Stimulated activated CD4-positive, alpha-beta T cell treated with anti-CD3 and anti-CD28 coated beads, Interleukin-12 subunit alpha, Interleukin-12 subunit beta, amount 100 ng/mL, for 48 hours (primary cell): ENCODE results near the gene NOL4L.
A peak's percentile ranks its signal among the peaks of the same experiment; 100 is the strongest.

Experiments used
- DNase-seq, 3 donors: peaks; one replicate each; pipeline ENCODE4 v3.0.0-alpha.2; 2020; ENCODE audit warnings: low read depth in 2 of 3, low spot score in 1 of 3

The NOL4L gene

DNA sequence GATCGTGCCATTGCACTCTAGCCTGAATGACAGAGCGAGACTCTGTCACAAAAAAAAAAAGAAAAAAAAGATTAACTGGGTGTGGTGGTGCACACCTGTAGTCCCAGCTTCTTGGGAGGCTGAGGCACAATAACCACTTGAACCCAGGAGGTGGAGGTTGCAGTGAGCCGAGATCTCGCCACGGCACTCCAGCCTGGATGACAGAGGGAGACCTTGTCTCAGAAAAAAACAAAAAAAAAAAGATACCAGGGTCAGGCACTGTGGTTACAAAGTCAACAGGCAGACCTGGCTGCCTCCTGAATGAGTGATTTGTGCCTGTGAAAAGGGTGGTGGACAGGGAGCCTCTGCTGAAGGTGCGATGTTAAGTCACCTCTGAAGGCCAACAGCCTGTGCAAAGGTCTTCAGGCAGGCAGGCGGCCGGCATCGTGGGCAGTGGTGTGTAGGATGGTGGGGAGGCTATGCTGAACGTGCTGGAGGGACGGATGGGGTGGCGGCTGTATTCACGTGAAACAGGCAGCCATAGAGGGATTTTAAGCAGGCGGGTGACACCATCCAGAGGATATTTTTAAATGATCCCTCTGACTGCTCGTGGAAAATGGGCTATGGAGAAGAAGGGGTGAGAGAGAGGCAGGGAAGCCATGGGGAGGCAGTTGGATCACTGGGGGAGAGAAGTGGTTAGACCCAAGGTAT, 41.4 kb downstream of the NOL4L start:
- no peak for DNase-seq

DNA sequence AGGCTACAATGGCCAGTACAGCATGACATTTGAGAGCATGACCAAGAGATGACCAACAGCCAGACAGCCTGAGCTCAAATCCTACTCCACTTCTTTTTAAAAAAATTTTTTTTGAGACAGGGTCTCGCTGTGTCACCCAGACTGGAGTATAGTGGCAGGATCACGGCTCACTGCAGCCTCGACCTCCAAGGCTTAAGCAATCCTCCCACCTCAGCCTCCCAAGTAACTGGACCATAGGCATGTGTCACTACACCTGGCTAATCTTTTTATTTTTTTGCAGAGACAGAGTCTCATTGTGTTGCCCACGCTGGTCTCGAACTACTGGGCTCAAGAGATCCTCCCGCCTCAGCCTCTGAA, 42.9 kb downstream of the NOL4L start:
- DNase-seq = no peak

DNA sequence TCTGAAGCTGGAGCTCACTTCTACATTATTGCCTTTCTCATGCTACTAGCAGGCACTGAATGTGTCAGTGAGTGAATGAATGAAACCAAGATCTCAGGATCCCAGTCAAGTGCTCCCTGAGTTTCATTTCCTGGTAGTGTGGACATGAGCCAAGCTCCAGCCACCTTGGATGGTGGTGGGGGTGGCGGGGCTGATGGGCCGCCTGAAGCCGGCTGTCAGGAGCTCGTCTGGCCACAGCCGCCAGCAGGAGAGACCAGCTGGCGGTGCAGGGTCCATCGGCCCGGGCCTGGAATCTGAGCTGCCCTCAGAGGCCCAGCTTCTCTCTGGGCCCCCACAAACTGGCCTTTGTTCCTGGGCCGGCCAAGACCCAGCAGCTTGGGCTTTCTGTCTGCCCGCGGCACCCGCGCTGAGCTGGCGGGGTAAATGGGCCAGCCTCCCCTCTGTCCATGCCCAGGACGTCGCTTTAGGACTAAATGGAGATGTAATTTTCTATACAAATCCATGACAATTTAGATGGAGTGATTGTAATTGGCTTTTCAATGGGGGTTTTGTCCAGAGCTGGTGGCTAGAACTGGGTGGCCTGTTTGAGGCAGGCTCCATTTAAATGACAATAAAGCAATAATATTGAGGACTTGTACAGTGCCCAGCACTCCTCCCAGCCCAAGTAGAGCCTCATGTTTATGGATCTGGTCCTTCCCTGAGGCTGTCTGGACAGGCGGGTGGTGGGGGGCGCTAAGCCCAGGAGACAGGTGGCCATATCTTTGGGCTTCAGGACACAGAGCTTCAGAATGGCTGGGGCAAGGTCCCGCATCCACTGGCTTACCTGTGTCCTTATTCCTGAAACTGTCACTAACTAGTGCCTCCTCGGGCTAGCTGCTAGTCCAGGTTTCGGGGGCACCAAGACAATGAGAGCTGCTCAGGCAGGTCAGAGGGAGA, 43.5 kb downstream of the NOL4L start:
- DNase-seq = no peak

DNA sequence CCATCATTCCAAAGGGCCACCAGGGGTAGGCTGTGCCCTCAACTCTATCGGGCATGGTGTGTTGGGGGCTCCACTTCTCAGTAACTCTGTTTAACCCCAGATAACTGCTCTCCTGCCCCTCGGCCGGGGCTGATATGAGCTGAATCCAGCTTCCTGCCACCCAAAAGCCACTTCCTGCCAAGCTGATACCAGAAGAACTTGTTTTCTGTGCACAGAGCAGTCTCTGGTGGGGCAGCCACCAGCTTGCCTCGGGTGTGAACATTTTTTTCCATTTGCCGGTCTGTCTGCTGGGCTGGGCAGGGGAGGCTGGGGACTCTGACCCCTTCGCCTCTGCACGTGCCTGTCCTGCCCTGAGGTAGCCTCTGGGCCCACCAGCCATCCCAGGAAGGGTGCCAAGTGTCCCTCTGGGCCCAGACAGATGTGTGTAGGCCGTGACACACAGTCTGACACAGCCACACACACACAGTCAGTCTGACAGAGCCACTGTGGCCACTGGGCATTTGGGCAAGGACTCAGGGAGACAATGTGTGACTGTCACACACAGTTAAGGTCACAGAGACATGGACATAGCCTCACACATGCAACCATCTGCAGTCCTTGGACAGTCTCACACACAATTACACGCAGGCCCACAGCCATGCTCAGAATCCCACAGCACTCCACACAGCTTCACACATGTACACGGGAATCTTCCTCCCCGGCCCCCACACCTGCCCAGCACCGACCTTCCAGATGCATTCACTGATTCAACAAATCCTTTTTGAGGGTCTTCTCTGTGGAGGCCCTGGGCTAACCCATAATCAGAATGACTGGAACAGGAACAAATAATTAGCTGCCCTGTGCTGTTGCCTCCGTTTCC, 45.1 kb downstream of the NOL4L start:
- DNase-seq = peak; percentile 57 to 65 (median 61)

DNA sequence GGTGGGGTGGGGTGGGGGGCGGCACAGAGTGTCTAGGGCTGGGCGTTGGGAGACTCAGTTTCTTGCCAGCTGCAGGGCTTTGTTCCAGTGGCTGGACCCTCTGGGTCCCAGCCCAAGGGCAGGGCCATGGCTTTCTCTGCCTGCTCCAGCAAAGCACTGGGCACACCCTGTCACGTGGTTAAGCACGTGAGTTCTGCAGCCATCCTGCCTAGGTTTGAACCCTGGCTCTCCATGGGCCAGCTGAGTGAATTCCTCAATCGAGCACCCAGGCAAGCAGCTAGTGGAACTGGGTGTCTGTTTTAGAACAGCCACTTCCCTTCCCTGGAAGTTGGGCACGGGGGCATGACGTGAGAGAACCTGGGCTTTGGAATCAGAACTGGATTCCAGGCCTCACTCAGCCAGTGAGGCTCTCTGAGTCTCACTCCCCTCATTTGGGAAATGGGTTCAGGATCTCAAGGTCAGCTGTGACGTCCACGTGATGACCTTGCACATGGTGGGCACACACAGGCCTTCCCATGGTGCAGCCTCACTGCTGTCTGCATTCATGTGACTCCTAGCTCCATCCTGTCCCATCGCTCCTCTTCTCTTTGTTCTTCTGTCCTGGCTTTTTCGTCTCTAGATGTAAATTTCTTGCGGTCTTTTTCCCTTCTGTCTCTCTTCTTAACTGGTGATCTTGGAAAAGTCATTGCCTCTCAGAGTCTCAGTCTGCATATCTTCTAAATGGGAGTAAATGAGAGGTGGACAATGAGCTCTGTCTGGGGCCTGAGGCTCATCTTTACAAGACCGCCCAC, 45.9 kb downstream of the NOL4L start:
- DNase-seq = no peak

DNA sequence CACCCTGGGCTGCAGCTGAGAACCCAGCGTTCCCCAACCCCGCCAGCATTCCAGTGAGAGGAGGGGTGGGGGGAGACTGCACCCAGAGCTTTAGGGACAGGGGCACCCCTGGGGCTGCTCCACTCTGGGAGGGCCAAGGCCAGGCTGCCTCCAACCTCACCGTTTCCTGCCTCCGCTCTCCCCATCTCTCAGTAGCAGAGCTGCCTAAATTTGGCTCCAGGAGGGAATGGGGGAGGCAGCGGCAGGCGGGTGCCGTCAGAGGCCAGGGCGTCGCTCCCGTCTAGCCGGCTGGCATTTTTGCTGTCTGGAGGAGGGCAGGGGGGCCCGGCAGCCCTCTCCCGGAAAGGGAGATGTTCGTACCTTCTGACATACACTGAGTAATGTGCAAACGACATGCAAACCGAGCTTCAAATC, 46.6 kb downstream of the NOL4L start:
- no peak for DNase-seq

DNA sequence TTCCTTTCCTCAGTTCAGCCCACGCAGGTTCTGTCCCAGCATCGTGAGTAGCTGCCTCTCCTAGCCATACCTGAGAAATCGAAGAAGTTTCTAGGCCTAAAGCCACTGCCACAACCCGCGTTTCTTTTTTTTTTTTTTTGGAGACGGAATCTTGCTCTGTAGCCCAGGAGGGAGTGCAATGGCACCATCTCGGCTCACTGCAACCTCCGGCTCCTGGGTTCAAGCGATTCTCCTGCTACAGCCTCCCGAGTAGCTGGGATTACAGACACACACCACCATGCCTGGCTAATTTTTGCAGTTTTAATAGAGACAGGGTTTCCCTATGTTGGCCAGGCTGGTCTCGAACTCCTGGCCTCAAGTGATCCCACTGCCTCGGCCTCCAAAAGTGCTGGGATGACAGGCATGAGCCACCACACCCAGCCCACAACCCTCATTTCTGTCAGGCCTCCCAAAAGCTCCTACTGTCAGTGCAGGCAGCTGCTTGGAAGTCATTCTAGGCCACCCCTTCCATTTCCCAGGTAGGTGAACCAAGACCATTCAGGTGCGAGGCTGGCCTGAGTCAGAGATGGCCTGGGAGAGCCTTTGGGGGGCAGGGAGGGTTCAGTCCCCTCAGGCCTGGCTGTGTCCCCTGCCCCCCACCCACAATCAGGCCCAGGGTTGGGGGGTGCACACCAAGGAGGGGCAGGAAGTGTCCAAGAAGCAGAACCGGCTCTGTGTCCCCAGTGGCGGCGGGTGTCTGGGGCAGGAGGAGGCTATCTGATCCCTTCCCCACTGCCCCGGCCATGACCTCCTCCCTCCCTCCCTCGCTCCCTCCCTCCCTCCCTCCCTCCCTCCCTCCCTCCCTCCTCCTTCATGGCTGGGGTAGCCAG, 47.2 kb downstream of the NOL4L start:
- no peak for DNase-seq

DNA sequence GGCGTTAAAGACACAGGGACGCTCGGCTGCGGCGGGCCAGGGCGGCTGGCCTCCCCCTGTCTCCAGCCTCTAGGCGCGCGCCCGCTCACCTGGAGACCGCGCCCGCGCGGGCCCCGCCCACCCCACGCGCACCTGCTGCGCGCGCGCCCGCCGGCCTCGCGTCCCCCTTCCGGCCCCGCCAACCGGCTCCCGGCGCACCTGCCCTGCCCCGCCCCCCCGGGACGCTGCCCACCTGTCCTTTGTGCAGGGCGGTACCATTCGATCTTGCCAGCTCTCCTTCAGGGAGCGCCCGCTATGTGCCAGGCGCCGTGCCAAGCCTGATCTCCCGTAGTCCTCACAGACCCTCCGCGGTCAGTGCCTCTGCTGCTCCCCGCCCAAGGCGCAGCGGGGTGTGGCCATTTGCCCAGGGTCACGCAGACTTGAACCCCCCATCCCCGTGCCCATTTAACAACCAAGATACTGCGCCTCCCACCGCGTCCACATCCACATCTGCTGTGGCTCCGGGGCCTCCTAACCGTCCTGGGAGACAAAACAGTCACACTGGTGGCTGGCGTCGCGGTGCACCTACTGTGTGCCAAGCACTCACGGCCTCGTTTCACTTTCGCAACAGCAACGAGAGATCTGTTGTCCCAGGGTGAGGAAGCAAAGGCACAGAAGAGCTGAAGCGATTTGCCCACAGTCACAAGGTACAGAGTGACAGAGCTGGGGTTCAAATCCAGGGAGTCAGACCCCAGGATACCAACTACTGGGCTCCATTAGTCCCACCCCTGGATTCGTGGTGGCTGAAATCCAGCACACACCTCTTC, 48.1 kb downstream of the NOL4L start:
- DNase-seq = no peak

DNA sequence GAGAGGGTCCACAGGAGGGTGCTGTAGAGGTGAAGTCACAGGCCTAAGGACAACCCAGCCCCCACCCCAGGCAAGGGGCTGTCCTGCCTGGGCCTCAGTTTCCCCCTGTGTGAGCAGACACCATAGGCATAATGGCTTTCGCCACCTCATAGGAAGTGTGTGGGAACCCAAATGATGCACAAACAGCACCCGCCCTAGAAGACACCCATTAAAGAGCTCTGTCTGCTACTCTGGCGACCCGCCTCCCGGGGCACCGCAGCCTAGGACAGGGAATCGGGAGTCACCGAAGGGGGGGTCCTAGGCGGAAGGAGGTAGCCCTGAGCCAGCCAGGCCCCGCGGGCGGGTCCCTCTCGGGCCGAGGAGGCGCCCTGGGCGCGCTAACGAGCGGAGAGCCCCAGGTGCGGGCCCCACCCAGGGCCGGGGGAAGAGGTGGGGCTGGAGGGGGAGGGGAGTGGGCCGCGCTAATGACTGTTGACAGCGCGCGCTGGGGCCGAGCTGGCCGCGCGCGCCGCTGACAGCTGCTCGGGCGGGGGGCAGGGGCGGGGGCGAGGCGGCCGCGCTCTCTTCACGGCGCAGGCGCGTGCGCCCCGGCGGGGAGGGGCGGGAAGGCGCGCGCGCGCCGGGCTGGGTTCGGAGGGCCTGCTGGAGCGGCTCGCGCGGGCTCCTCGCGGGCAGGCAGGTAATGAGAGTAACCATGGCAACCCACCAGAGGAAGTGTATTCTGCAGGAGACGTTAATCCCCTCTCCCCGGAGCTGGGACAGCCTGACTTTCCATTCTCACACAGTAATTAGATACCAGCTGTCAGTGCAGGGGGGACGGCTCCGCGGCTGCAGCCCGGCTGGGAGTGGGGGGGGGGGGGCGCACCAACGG, 48.9 kb downstream of the NOL4L start:
- peak in 2 of 3 donors; percentile 53 to 63 for DNase-seq

DNA sequence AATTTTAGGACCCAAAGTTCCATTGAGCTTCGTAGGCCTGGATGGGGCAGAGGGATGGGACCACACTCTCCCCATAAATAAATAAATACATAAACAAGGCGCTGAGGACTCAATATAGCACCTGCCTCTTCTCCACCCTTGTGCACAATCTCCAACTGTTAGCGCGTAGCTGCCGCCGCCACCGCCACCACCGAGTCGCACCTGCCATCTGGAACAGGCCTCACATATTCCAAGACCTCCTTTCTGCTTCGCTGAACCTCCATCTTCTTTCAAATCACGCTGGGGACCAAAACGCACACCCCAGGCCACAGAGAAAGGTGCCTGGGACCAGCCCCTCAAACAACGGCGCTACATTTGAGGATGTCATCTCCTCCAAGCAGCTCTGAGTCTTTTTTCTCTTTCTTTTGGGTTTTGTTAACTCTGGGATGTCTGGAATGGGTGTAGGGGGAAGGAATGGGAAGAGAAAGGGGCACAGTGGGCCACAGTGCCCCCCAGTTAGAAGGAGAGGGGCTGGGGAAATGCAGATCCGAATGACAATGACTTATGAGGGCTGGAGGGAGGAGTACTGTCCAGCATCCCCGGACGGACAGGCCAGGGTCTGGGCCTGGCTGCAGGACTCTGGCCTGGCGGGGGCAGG, 49.7 kb downstream of the NOL4L start:
- DNase-seq = no peak

DNA sequence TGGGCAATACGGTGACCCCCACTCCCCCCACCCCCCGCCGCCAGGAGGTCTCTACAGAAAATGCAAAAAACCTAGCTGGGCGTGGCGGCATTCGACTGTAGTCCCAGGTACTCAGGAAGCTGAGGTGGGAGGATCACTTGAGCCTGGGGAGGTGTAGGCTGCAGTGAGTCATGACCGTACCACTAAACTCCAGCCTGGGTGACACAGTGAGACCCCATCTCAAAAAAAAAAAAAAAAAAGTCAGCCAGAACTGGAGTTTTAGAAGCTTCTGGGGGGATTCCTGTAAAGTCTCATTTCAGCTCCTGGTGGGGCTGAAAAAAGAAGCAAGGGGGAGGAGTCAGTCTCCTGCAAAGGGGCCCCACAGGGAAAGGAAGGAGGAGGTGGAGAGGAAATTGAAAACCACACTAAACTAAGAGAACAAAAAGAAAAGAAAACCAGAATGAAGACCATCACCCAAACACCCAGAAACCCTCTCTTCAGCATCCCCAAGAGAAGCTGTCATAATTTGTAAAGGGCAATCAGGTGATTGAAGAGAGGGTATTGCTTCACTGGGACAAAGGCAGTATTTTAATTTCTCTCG, 50.4 kb downstream of the NOL4L start:
- DNase-seq = no peak

DNA sequence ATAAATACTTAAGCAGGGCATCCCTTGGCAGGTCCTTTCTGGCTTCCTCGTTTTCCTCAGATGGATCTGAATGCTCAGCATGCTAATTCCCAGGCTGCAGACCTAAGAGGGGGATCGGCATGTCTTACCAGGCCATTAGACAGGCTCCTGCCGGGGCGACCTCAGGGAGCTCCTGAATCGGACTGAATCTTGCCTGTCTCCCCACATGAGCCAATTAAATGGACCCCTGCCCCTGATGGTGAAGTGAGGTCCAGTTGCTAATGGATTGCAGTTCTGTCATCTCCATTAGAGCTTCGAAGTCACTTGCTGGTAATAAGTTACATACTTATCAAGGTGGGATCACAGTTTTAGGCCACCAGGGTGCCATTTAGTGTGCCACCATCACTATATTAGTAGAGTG, 51.4 kb downstream of the NOL4L start:
- no peak for DNase-seq

DNA sequence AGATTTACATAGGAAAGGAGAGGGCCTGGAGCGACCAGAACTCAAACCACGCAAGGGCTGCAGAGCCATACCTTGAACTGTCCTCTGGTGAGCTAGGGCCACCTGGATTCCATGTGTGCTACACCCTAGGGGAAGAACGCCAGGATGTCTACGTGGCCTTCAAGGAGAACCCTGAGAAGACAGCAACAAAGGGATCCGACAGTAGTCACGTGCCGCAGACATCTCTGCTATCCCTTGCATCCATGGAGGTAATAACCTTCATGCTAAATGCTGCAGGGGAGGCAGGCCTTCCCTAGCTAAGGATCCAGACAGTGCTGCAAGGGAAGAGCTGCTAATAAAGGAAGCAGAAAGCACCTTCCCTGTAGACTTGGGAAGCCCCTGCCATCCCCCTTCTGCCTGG, 52.9 kb downstream of the NOL4L start:
- no peak for DNase-seq

DNA sequence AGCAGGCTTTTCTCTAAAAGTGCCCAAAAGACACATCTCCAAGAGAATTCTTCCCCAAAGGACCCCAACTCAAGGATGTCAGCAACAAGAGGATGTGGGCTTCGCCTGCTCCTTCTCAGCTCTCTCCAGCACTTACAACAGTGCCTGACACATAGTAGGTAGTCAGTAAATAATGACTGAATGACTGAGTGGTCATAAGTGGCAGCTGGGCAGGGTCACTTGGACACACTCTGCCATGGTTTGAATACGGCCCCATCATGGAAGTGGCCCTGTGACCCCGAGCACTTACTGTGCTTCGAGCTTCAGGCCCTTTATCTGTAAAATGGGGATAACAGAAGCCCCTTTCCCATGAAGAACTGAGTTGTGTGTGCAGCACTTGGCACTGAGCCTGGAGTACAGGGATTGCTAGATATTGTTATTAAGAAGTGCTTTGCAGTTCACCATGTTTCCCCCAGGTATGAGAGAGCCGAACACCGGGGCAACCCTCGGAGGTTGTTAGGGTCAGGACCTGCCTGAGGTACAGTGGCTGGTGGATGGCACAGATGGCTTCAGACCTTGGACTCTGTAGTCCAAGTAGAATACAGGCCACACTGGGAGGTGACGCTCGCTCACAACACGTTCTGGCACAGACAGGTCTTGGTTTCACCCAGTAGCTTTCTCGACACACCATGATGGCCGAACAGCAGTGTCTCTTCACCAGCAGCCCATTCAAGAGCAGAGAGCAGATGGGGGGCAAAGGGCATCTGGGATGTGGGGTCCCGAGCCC, 56.0 kb downstream of the NOL4L start:
- no peak for DNase-seq

DNA sequence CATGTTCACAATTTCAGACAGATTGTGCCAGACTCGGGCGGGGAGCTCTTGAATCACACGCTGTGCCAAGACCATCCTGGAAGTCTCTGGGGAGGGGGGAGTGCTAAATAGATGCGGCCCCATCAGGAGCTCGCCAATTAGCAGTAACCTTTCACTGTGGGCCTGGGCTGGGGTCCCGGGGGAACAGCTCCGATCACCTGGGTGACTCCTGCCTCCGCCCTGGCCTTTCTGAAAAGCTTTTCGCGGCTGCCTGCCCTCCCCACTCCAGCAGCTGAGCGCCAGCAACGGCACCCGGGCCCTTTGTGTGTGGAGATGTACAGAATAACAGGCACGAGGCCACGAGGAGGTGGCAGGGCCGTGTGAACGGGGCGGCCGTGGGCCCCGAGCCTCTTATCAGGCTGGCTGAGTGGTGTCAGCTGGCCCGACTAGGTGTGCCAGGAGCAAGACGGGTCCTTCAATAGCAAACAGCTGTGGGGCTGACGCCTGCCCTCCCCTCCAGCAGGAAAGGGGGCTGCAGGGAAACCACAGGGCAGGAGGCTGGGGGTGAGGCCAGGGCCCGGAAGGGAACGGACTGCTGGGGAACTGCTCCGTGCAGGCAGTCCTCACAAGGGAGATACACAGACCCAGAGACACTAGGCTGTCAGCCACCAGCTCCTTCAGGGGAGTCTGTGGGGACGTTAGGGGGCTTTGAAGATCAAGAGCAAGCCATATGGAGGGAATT, 56.8 kb downstream of the NOL4L start:
- no peak for DNase-seq
